Activated CD8-positive, alpha-beta T cell treated with anti-CD3 and anti-CD28 coated beads, Interleukin-2, amount 10 ng/mL, durations not matched to agents 7 days and 5 days (primary cell): ENCODE measurements around the gene HCFC1R1. TPM values are rescaled to one million over a fixed set of nuclear protein-coding genes. Genes with fewer than 3 reads are reported as not detected.

Experiments
- ATAC-seq: fragments of 150-1000 bp; cut with Tn5 transposase; one replicate; pipeline ENCODE4 v1.10.0; 2021; ENCODE audit warnings: moderate library complexity
- CTCF ChIA-PET: fragments of 350-600 bp; sonication (Branson Sonifier 250); formaldehyde crosslinking; loops from one replicate; lab custom pipeline; 2021; ENCODE audit warnings: antibody characterized with exemption; lab: Charles Lee
- POLR2A ChIA-PET: fragments of 350-600 bp; sonication (Branson Sonifier 250); formaldehyde crosslinking; loops from one replicate; lab custom pipeline; 2021; ENCODE audit warnings: antibody characterized with exemption; lab: Charles Lee
- DNase-seq: peaks from one replicate; pipeline ENCODE4 v3.0.0-alpha.2; 2020
- H3K27ac Mint-ChIP-seq: one replicate; pipeline ENCODE4 v1.8.0; 2021; ENCODE audit warnings: mild to moderate bottlenecking, mixed read lengths
- H3K27me3 Mint-ChIP-seq: one replicate; pipeline ENCODE4 v1.8.0; 2021; ENCODE audit warnings: low read depth, mixed read lengths
- H3K36me3 Mint-ChIP-seq: one replicate; pipeline ENCODE4 v1.8.0; 2021; ENCODE audit warnings: low read depth, mixed read lengths
- H3K4me1 Mint-ChIP-seq: one replicate; pipeline ENCODE4 v1.8.0; 2021; ENCODE audit warnings: low read depth, mixed read lengths
- H3K4me3 Mint-ChIP-seq: one replicate; pipeline ENCODE4 v1.8.0; 2021; ENCODE audit warnings: mild to moderate bottlenecking, mixed read lengths
- H3K9me3 Mint-ChIP-seq: one replicate; pipeline ENCODE4 v1.8.0; 2022; ENCODE audit warnings: mixed read lengths; ENCODE audit not compliant: insufficient read depth
- total RNA-seq, 2 experiments: library from RNA; stranded (reverse); gene quantifications; one replicate each; pipeline ENCODE4 v1.2.3, GENCODE V29; 2021

The HCFC1R1 gene
- total RNA-seq, 2 experiments from 2014 or later, result 41.0 to 41.7 TPM

- no peaks in the 10 kb centered on the region for H3K27me3 Mint-ChIP-seq
- ChIA-PET POLR2A (interaction anchor here (0.8 to 2.4 kb wide), 2 partner anchors 7 to 970 kb away, joined by 3 to 13 read pairs; partner anchors contain the start of gene PKMYT1), CTCF (no interaction called here)
- H3K27ac Mint-ChIP-seq, result no peak overlapping the region
- no peaks in the 10 kb centered on the region for H3K9me3 Mint-ChIP-seq
- no peak overlapping the region for H3K4me3 Mint-ChIP-seq
- ATAC-seq, result no peak
- DNase-seq, result no peak
- peaks cover 40% of the 10 kb centered on the region for H3K36me3 Mint-ChIP-seq
- peaks cover 32% of the 10 kb centered on the region for H3K4me1 Mint-ChIP-seq
Observed at GRCh38 chr16:2973605-2974318, 50.0 kb downstream of the HCFC1R1 start.

- no peak for DNase-seq
- ChIA-PET CTCF (interaction anchor here (2.0 kb wide), 1 partner anchor 11 kb away, joined by 5 read pairs; no protein-coding TSS in a partner anchor), POLR2A (interaction anchor here (0.6 to 2.4 kb wide), 2 partner anchors 8 to 1246 kb away, joined by 3 to 13 read pairs; partner anchors contain the start of gene PKMYT1)
- Mint-ChIP-seq H3K27ac (peak overlapping the region; percentile 66), H3K4me3 (no peak overlapping the region), H3K27me3 (peaks cover 4% of the 10 kb centered on the region), H3K9me3 (no peaks in the 10 kb centered on the region), H3K4me1 (peaks cover 35% of the 10 kb centered on the region), H3K36me3 (peaks cover 37% of the 10 kb centered on the region)
- no peak for ATAC-seq
Observed at GRCh38 chr16:2973093-2973492, 50.6 kb downstream of the HCFC1R1 start.

Other genes with a start within 250 kb of the HCFC1R1 start
- gene ELOB, start 246.7 kb downstream of the HCFC1R1 start, total RNA-seq, result 100 to 1,000 TPM; 163 to 182 TPM
- not detected for gene PRSS33, start 236.4 kb downstream of the HCFC1R1 start, total RNA-seq
- gene PRSS41, start 225.5 kb downstream of the HCFC1R1 start, total RNA-seq, result not detected
- 1 to 10 TPM; 5.2 to 6.0 TPM for gene PRSS21, start 206.7 kb downstream of the HCFC1R1 start, total RNA-seq
- 1 to 10 TPM; 2.9 to 3.7 TPM for gene ZG16B, start 193.6 kb downstream of the HCFC1R1 start, total RNA-seq
- not detected for gene PRSS22, start 165.8 kb downstream of the HCFC1R1 start, total RNA-seq
- gene FLYWCH2, start 140.7 kb downstream of the HCFC1R1 start, total RNA-seq, result 10 to 100 TPM; 22.5 to 22.8 TPM
- 10 to 100 TPM; 44.6 to 48.9 TPM for gene FLYWCH1, start 112.0 kb downstream of the HCFC1R1 start, total RNA-seq
- under 1 TPM in 1 of 2 experiments, not detected in 1; 0.18 TPM for gene KREMEN2, start 59.7 kb downstream of the HCFC1R1 start, total RNA-seq
- 10 to 100 TPM; 53.6 to 57.7 TPM for gene PAQR4, start 54.6 kb downstream of the HCFC1R1 start, total RNA-seq
- gene PKMYT1, start 43.5 kb downstream of the HCFC1R1 start, total RNA-seq, result 100 to 1,000 TPM; 144 to 160 TPM
- gene CLDN9, start 11.0 kb downstream of the HCFC1R1 start, total RNA-seq, result under 1 TPM in 1 of 2 experiments, not detected in 1; 0.16 TPM
- not detected for gene CLDN6, start 5.8 kb downstream of the HCFC1R1 start, total RNA-seq
- 1 to 10 TPM; 4.2 to 4.7 TPM for gene TNFRSF12A, start 3.6 kb downstream of the HCFC1R1 start, total RNA-seq
- gene THOC6, start 93 bp upstream of the HCFC1R1 start, total RNA-seq, result 10 to 100 TPM; 57.4 to 57.9 TPM
- gene BICDL2, start 13.0 kb upstream of the HCFC1R1 start, total RNA-seq, result under 1 TPM; 0.84 to 0.94 TPM
- 10 to 100 TPM; 58.0 to 66.1 TPM for gene MMP25, start 22.6 kb upstream of the HCFC1R1 start, total RNA-seq
- gene IL32, start 41.7 kb upstream of the HCFC1R1 start, total RNA-seq, result 1,000 to 10,000 TPM; 1,836 to 1,884 TPM
- under 1 TPM; 0.23 to 0.26 TPM for gene ZSCAN10, start 75.4 kb upstream of the HCFC1R1 start, total RNA-seq
- gene ZNF205, start 88.6 kb upstream of the HCFC1R1 start, total RNA-seq, result not detected
- 10 to 100 TPM; 10.8 to 12.1 TPM for gene ZNF213, start 111.1 kb upstream of the HCFC1R1 start, total RNA-seq
- not detected for gene OR1F1, start 164.3 kb upstream of the HCFC1R1 start, total RNA-seq
- gene ZNF200, start 211.2 kb upstream of the HCFC1R1 start, total RNA-seq, result 10 to 100 TPM; 13.7 to 18.4 TPM
- gene MEFV, start 232.7 kb upstream of the HCFC1R1 start, total RNA-seq, result under 1 TPM; 0.13 to 0.21 TPM